ENCODE results near the gene ENTHD1.

The ENTHD1 gene

GRCh38 chr22:39818094-39818493, 75.5 kb downstream of the ENTHD1 start:
- DNase-seq, result no peak
- in situ Hi-C loops (cut with MboI; ENCODE audit: low pct_unique_long_range_greater_than_20kb, low sequenced_read_pairs), result no loop called here

GRCh38 chr22:39815932-39816331, 77.6 kb downstream of the ENTHD1 start:
- in situ Hi-C loops (cut with MboI; ENCODE audit: low pct_unique_long_range_greater_than_20kb, low sequenced_read_pairs), result no loop called here
- DNase-seq, result peak; percentile 15

GRCh38 chr22:39814899-39815298, 78.7 kb downstream of the ENTHD1 start:
- in situ Hi-C loops (cut with MboI; ENCODE audit: low pct_unique_long_range_greater_than_20kb, low sequenced_read_pairs), result no loop called here
- no peak for DNase-seq

GRCh38 chr22:39809772-39810557, 83.6 kb downstream of the ENTHD1 start:
- in situ Hi-C loops (cut with MboI; ENCODE audit: low pct_unique_long_range_greater_than_20kb, low sequenced_read_pairs), result no loop called here
- no peak for DNase-seq

- peak; percentile 34 for DNase-seq
- in situ Hi-C loops (cut with MboI; ENCODE audit: low pct_unique_long_range_greater_than_20kb, low sequenced_read_pairs), result no loop called here
Measured at GRCh38 chr22:39808081-39808480, 85.5 kb downstream of the ENTHD1 start.

GRCh38 chr22:39806109-39806508, 87.5 kb downstream of the ENTHD1 start:
- DNase-seq, result no peak
- in situ Hi-C loops (cut with MboI; ENCODE audit: low pct_unique_long_range_greater_than_20kb, low sequenced_read_pairs), result no loop called here

- in situ Hi-C loops (cut with MboI; ENCODE audit: low pct_unique_long_range_greater_than_20kb, low sequenced_read_pairs), result no loop called here
- no peak for DNase-seq
Measured at GRCh38 chr22:39805117-39805516, 88.4 kb downstream of the ENTHD1 start.

- no peak for DNase-seq
- in situ Hi-C loops (cut with MboI; ENCODE audit: low pct_unique_long_range_greater_than_20kb, low sequenced_read_pairs), result no loop called here
Measured at GRCh38 chr22:39802682-39803081, 90.9 kb downstream of the ENTHD1 start.

- in situ Hi-C loops (cut with MboI; ENCODE audit: low pct_unique_long_range_greater_than_20kb, low sequenced_read_pairs), result no loop called here
- DNase-seq, result no peak
Measured at GRCh38 chr22:39800790-39801520, 92.6 kb downstream of the ENTHD1 start.

GRCh38 chr22:39797528-39798147, 95.9 kb downstream of the ENTHD1 start:
- in situ Hi-C loops (cut with MboI; ENCODE audit: low pct_unique_long_range_greater_than_20kb, low sequenced_read_pairs), result no loop called here
- no peak for DNase-seq

- in situ Hi-C loops (cut with MboI; ENCODE audit: low pct_unique_long_range_greater_than_20kb, low sequenced_read_pairs), result no loop called here
- DNase-seq, result no peak
Measured at GRCh38 chr22:39789788-39790187, 103.8 kb downstream of the ENTHD1 start.

GRCh38 chr22:39785232-39785631, 108.3 kb downstream of the ENTHD1 start:
- in situ Hi-C loops (cut with MboI; ENCODE audit: low pct_unique_long_range_greater_than_20kb, low sequenced_read_pairs), result no loop called here
- DNase-seq, result no peak

GRCh38 chr22:39777716-39778454, 115.7 kb downstream of the ENTHD1 start:
- in situ Hi-C loops (cut with MboI; ENCODE audit: low pct_unique_long_range_greater_than_20kb, low sequenced_read_pairs), result no loop called here
- no peak for DNase-seq

- DNase-seq, result no peak
- in situ Hi-C loops (cut with MboI; ENCODE audit: low pct_unique_long_range_greater_than_20kb, low sequenced_read_pairs), result no loop called here
Measured at GRCh38 chr22:39776295-39777009, 117.1 kb downstream of the ENTHD1 start.

GRCh38 chr22:39773976-39774539, 119.5 kb downstream of the ENTHD1 start:
- in situ Hi-C loops (cut with MboI; ENCODE audit: low pct_unique_long_range_greater_than_20kb, low sequenced_read_pairs), result loop anchor here (25.0 kb wide), 1 partner anchor 88 kb away; no protein-coding TSS in a partner anchor
- DNase-seq, result no peak

- no peak for DNase-seq
- in situ Hi-C loops (cut with MboI; ENCODE audit: low pct_unique_long_range_greater_than_20kb, low sequenced_read_pairs), result loop anchor here (25.0 kb wide), 1 partner anchor 89 kb away; no protein-coding TSS in a partner anchor
Measured at GRCh38 chr22:39773503-39773902, 120.1 kb downstream of the ENTHD1 start.

GRCh38 chr22:39771486-39771885, 122.1 kb downstream of the ENTHD1 start:
- in situ Hi-C loops (cut with MboI; ENCODE audit: low pct_unique_long_range_greater_than_20kb, low sequenced_read_pairs), result loop anchor here (25.0 kb wide), 1 partner anchor 91 kb away; no protein-coding TSS in a partner anchor
- DNase-seq, result no peak

- in situ Hi-C loops (cut with MboI; ENCODE audit: low pct_unique_long_range_greater_than_20kb, low sequenced_read_pairs), result loop anchor here (25.0 kb wide), 1 partner anchor 97 kb away; no protein-coding TSS in a partner anchor
- DNase-seq, result no peak
Measured at GRCh38 chr22:39765661-39766060, 127.9 kb downstream of the ENTHD1 start.
